KG1 (cell line): ENCODE results near the gene PGBD4.
"Not testable (repeated sequence)": the region's sequence is repeated elsewhere in the genome, so short reads cannot be mapped to it uniquely, and the experiment has no call there.

Experiments
- DNase-seq: peaks from one replicate; lab custom pipeline; 2025; lab: John Stamatoyannopoulos, UW

Gene PGBD4

GRCh38 chr15:34114215-34114614, 12.3 kb downstream of the PGBD4 start:
- DNase-seq: no peak

- no peak for DNase-seq
These were observed 12.9 kb downstream of the PGBD4 start for GRCh38 chr15:34114739-34115138.

- DNase-seq: no peak
These were observed 14.7 kb downstream of the PGBD4 start for GRCh38 chr15:34116620-34117019.

DNA sequence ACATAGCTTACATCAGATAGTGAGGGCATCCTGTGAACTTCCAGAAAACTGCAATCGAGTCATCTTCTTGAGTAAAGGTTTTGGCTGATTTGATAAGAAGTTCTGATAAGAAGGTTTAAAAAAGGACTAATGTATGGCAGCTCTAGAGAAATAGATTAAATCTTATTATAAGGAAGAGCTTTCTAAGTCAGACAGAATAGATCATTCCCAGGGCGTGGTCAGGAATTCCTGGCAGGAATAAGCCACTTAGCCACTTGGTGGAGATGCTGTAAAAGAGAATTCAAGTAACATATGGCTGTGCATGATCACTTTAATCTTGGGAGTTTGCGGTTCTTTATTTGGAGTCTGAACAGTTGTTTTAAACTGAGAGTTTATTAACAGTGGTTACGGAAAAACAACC, 17.4 kb downstream of the PGBD4 start:
- no peak for DNase-seq

DNA sequence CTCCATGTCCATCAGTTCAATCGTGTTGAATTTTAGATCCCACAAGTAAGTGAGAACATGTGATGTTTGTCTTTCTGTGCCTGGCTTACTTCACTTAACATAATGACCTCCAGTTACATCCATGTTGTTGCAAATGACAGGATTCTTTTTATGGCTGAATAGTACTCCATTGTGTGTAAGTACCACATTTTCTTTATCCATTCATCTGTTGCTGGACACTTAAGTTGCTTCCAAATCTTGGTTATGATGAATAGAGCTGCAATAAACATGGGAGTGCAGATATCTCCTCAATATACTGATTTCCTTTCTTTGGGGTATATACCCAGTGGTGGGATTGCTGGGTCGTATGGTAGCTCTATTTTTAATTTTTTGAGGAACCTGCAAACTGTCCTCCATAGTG, 18.5 kb downstream of the PGBD4 start:
- DNase-seq: not testable (repeated sequence)

- not testable (repeated sequence) for DNase-seq
These were observed 19.9 kb downstream of the PGBD4 start for GRCh38 chr15:34121786-34122185.

DNA sequence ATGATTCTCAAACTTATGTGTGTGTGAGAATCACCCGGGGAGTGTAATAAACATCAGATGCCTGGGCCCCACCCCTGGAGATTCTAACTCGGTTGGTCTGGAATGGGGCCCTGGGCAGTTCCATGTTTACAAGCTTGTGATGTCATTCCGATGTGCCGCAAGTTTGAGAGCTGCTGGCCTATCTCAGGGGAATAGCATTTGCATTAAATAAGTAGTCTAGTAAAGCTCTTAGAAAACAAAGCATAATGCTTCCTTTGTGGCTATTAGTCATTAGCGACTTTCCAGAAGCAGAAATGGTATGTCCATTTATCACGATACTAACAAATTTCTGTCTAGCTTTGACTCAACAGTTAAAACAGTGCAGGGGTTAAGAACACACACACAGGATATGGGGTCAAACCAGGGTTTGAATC, 20.9 kb downstream of the PGBD4 start:
- no peak for DNase-seq

- no peak for DNase-seq
These were observed 22.8 kb downstream of the PGBD4 start for GRCh38 chr15:34124651-34125050.

DNA sequence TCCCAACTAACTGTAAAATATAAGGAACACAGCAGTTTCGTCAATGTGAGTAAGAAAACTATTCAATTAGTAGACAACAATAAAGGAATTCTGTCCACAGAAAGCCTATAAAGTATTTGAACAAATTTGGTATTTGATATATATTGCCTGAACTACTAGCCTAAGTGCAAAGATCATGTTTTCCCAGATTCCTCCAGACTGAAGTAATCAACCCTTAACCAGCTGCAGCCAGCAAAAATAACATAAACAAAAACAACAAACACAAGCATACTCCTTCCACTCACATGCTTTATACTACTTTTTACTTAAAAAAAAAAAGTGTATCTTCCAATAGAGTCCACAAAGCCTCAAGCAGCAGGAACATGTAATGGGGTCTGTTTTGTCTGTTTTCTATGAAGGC, 24.1 kb downstream of the PGBD4 start:
- no peak for DNase-seq

- no peak for DNase-seq
These were observed 24.6 kb downstream of the PGBD4 start for GRCh38 chr15:34126522-34126921.

DNA sequence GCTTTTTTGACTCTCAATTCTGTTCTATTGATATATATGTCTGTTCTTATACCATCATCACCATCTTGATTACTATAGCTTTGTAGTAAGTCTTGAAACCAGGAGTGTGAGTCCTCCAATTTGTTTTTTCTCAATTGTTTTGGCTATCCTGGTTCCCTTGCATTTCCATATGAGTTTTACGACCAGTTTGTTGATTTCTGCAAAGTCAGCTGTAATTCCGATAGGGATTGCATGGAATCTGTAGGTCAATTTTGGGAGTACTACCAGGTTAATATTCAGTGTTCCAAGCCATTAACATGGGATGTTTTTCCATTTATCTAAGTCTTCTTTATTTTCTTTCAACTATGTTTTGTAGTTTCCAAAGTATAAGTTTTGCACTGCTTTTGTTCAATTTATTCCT, 27.0 kb downstream of the PGBD4 start:
- DNase-seq: no peak

DNA sequence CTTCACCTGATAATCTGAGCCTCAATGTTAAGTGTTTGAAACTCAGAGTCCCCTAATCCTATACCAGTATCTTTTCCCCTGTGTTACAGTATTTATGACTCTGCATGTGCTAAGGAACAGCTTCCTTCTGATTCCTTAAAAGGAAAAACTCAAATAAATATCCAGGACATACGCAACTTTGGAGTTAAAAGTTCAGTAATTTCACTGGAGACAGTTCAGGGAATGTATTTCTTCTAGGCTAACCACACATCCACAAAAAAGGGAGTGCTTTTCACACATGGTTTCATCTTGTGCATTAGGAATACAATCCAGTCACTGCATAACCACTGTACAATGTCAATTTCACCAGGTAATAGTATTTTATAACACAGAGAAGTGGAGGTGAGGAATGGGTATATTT, 31.0 kb downstream of the PGBD4 start:
- DNase-seq: no peak

DNA sequence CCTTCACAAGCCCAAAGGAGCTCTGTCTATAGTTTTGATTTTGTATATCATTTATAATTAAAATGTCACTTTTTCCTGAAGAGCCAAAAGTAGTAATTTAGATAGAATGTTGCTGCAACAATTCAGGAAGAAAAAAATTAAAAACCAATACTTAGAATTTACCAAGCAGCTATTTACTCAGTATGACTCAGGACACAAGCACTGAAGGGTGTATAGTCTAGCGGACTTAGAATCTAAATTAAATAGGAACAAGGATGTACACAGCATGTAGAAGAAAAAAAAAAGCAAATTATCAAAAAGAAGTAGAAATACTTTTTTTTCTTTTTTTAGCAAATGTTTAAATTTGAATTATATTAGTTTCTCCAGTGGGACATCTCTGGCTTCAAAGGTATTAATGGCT, 31.6 kb downstream of the PGBD4 start:
- DNase-seq: no peak

- DNase-seq: no peak
These were observed 45.7 kb downstream of the PGBD4 start for GRCh38 chr15:34147371-34148140.

DNA sequence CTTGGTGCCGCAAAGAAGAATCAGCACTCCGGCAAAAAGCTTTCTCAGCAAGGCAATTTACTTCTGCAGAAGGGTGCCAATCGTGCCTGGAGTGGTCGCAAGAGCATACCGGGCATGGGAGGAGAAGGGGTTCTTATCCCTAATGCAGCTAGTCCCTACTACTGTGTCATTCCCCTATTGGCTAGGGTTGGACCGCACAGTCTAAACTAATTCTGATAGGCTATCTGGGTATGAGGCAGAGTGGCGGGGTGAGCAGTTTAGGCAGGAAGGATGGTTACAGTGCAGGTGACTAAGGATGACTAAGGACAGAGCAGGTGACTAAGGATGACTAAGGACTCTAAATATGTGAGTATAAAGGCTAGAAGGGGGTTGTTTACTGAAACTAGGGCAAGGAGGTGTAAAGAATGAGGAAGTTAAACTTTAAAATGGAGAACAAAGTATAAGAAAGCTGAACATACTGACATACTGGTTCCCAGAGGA, 52.9 kb downstream of the PGBD4 start:
- DNase-seq: no peak

- DNase-seq: no peak
These were observed 54.0 kb downstream of the PGBD4 start for GRCh38 chr15:34155859-34156258.
